Measurements from ENCODE around the gene CHSY1.

Gene CHSY1

GRCh38 chr15:101283931-101284330 is 32.1 kb upstream of the CHSY1 start:
- Histone ChIP-seq H3K4me2 (ENCODE audit: low read length) (no peak overlapping the region), H3K36me3 (ENCODE audit: insufficient read depth, low read length) (peaks cover 75% of the 10 kb centered on the region), H3K9ac (ENCODE audit: low read depth, low read length) (no peak overlapping the region), H3K4me3 (ENCODE audit: low read length) (no peak overlapping the region), H3K27me3 (ENCODE audit: control insufficient read depth, insufficient read depth, low read length) (no peaks in the 10 kb centered on the region), H3K9me3 (replicated peaks; ENCODE audit: low read length) (no peaks in the 10 kb centered on the region), H3K4me1 (ENCODE audit: control insufficient read depth, insufficient read depth, low read length) (no peaks in the 10 kb centered on the region)

- H3K9me3 ChIP-seq (replicated peaks; ENCODE audit: low read length): no peaks in the 10 kb centered on the region
- peaks cover 11% of the 10 kb centered on the region for H3K4me1 ChIP-seq (ENCODE audit: control insufficient read depth, insufficient read depth, low read length)
- H3K36me3 ChIP-seq (ENCODE audit: insufficient read depth, low read length): peaks cover 52% of the 10 kb centered on the region
- H3K4me2 ChIP-seq (ENCODE audit: low read length): no peak overlapping the region
- no peaks in the 10 kb centered on the region for H3K27me3 ChIP-seq (ENCODE audit: control insufficient read depth, insufficient read depth, low read length)
- H3K9ac ChIP-seq (ENCODE audit: low read depth, low read length): no peak overlapping the region
- no peak overlapping the region for H3K4me3 ChIP-seq (ENCODE audit: low read length)
Measured at GRCh38 chr15:101280007-101280406, 28.2 kb upstream of the CHSY1 start.

DNA sequence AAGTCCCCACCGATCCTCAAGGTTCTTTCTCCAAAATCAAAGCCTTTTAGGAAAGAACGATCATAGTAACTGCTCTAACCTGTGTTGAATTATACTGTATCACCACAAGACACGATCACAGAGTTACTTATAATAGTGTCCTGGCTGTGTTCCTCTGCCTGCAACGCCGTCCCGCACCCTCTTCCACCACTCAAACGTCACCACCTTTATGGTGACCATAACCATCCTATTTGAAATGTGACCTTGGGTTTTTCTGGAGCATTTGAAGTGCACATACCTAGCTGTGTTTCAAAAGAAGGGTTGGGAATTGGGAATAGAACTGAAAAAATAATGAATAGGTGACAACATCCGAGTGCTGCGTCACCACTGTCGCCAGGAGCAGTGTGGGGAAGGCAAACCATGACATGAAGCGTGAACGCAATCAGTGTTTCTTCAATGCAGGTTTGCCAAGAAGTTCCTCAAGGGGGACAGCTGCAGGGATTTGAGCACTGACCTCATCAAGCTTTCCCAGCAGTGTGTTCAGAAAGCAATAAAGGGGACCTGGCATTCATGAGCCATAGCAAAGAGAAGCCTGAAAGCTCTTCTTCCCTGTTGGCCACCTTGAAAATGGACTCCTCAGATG is 26.2 kb upstream of the CHSY1 start:
- H3K4me1 ChIP-seq (ENCODE audit: control insufficient read depth, insufficient read depth, low read length): peaks cover 11% of the 10 kb centered on the region
- H3K9ac ChIP-seq (ENCODE audit: low read depth, low read length): peak overlapping the region; percentile 66
- no peaks in the 10 kb centered on the region for H3K9me3 ChIP-seq (replicated peaks; ENCODE audit: low read length)
- peaks cover 57% of the 10 kb centered on the region for H3K36me3 ChIP-seq (ENCODE audit: insufficient read depth, low read length)
- peak overlapping the region; percentile 79 for H3K4me2 ChIP-seq (ENCODE audit: low read length)
- peak overlapping the region; percentile 83 for H3K4me3 ChIP-seq (ENCODE audit: low read length)
- no peaks in the 10 kb centered on the region for H3K27me3 ChIP-seq (ENCODE audit: control insufficient read depth, insufficient read depth, low read length)

- Histone ChIP-seq H3K27me3 (ENCODE audit: control insufficient read depth, insufficient read depth, low read length) (no peaks in the 10 kb centered on the region), H3K4me1 (ENCODE audit: control insufficient read depth, insufficient read depth, low read length) (peaks cover 11% of the 10 kb centered on the region), H3K36me3 (ENCODE audit: insufficient read depth, low read length) (peaks cover 58% of the 10 kb centered on the region), H3K4me2 (ENCODE audit: low read length) (peak within 1 kb of the TSS; percentile 79), H3K9ac (ENCODE audit: low read depth, low read length) (peak within 1 kb of the TSS; percentile 92), H3K9me3 (replicated peaks; ENCODE audit: low read length) (no peaks in the 10 kb centered on the region), H3K4me3 (ENCODE audit: low read length) (peak within 1 kb of the TSS; percentile 83)
Measured at GRCh38 chr15:101277038-101277822, 25.4 kb upstream of the CHSY1 start, which contains the start of gene SELENOS. SELENOS (minus strand) TSS chr15:101277485; CDS start chr15:101277417, 68 bp downstream.

DNA sequence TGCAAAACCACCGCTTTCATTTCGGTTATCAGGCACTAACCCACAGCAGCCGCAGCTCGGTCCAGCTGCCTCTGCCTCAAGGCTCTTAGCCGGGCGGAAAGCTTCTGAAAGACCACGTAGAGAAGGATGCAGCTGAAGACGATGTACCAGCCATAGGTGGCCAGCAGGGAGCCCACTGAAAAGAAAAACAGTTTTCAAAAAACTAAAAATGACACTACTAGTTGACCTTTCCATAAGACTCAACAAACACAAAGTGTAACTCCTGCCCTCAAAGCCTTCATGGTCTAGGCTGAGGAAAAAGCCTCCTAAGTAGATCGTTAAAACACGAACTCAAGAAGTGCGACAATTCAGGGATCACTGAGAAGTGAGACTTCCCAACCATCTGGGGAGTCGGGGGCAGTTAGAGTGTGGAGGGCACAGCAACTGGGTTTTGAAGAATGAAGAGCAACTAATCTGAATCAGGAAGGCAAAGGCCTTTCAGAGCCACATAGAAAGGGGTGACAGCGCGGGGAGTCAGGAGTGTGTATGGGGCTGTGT is 24.7 kb upstream of the CHSY1 start:
- H3K4me2 ChIP-seq (ENCODE audit: low read length): peak overlapping the region; percentile 79
- peak overlapping the region; percentile 83 for H3K4me3 ChIP-seq (ENCODE audit: low read length)
- peaks cover 11% of the 10 kb centered on the region for H3K4me1 ChIP-seq (ENCODE audit: control insufficient read depth, insufficient read depth, low read length)
- H3K36me3 ChIP-seq (ENCODE audit: insufficient read depth, low read length): peaks cover 58% of the 10 kb centered on the region
- no peaks in the 10 kb centered on the region for H3K27me3 ChIP-seq (ENCODE audit: control insufficient read depth, insufficient read depth, low read length)
- peak overlapping the region; percentile 92 for H3K9ac ChIP-seq (ENCODE audit: low read depth, low read length)
- H3K9me3 ChIP-seq (replicated peaks; ENCODE audit: low read length): no peaks in the 10 kb centered on the region

GRCh38 chr15:101275018-101275417 is 23.2 kb upstream of the CHSY1 start:
- Histone ChIP-seq H3K4me1 (ENCODE audit: control insufficient read depth, insufficient read depth, low read length) (peaks cover 11% of the 10 kb centered on the region), H3K9ac (ENCODE audit: low read depth, low read length) (no peak overlapping the region), H3K27me3 (ENCODE audit: control insufficient read depth, insufficient read depth, low read length) (no peaks in the 10 kb centered on the region), H3K4me3 (ENCODE audit: low read length) (no peak overlapping the region), H3K4me2 (ENCODE audit: low read length) (no peak overlapping the region), H3K36me3 (ENCODE audit: insufficient read depth, low read length) (peaks cover 62% of the 10 kb centered on the region), H3K9me3 (replicated peaks; ENCODE audit: low read length) (no peaks in the 10 kb centered on the region)

GRCh38 chr15:101273534-101273933 is 21.7 kb upstream of the CHSY1 start:
- H3K4me1 ChIP-seq (ENCODE audit: control insufficient read depth, insufficient read depth, low read length): peaks cover 15% of the 10 kb centered on the region
- no peak overlapping the region for H3K4me3 ChIP-seq (ENCODE audit: low read length)
- no peaks in the 10 kb centered on the region for H3K9me3 ChIP-seq (replicated peaks; ENCODE audit: low read length)
- H3K9ac ChIP-seq (ENCODE audit: low read depth, low read length): no peak overlapping the region
- H3K36me3 ChIP-seq (ENCODE audit: insufficient read depth, low read length): peaks cover 73% of the 10 kb centered on the region
- no peaks in the 10 kb centered on the region for H3K27me3 ChIP-seq (ENCODE audit: control insufficient read depth, insufficient read depth, low read length)
- H3K4me2 ChIP-seq (ENCODE audit: low read length): no peak overlapping the region

DNA sequence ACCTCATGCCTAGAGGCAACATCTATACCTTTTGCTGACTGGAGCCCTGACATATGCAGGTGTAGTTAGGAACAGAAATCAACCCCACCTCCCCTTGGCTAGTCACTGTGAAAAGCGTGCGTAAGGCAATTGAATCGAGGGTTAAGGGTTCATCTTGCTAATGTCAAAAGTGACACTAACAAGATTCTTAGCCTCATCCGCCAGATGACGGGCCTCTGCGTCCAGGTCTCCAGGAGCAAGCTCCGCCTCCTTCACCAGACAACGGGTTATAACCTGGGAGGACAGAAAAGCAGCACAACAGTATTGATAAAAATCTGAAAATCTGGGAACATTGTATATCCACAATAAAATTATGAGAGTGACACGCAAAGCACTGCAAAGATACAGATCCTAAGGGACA is 20.7 kb upstream of the CHSY1 start:
- no peaks in the 10 kb centered on the region for H3K27me3 ChIP-seq (ENCODE audit: control insufficient read depth, insufficient read depth, low read length)
- H3K36me3 ChIP-seq (ENCODE audit: insufficient read depth, low read length): peaks cover 73% of the 10 kb centered on the region

GRCh38 chr15:101269479-101270223 is 17.8 kb upstream of the CHSY1 start:
- Histone ChIP-seq H3K36me3 (ENCODE audit: insufficient read depth, low read length) (peaks cover 60% of the 10 kb centered on the region), H3K9ac (ENCODE audit: low read depth, low read length) (no peak overlapping the region), H3K4me2 (ENCODE audit: low read length) (no peak overlapping the region), H3K27me3 (ENCODE audit: control insufficient read depth, insufficient read depth, low read length) (no peaks in the 10 kb centered on the region), H3K4me1 (ENCODE audit: control insufficient read depth, insufficient read depth, low read length) (peaks cover 32% of the 10 kb centered on the region), H3K4me3 (ENCODE audit: low read length) (no peak overlapping the region), H3K9me3 (replicated peaks; ENCODE audit: low read length) (no peaks in the 10 kb centered on the region)

More for the DNA sequence above, 20.7 kb upstream of the CHSY1 start:
- Histone ChIP-seq H3K4me3 (ENCODE audit: low read length) (no peak overlapping the region), H3K9me3 (replicated peaks; ENCODE audit: low read length) (no peaks in the 10 kb centered on the region), H3K4me1 (ENCODE audit: control insufficient read depth, insufficient read depth, low read length) (peaks cover 13% of the 10 kb centered on the region), H3K4me2 (ENCODE audit: low read length) (no peak overlapping the region), H3K9ac (ENCODE audit: low read depth, low read length) (no peak overlapping the region)

GRCh38 chr15:101267320-101268104 is 15.7 kb upstream of the CHSY1 start:
- peak overlapping the region; percentile 71 for H3K4me2 ChIP-seq (ENCODE audit: low read length)
- H3K27me3 ChIP-seq (ENCODE audit: control insufficient read depth, insufficient read depth, low read length): no peaks in the 10 kb centered on the region
- H3K9ac ChIP-seq (ENCODE audit: low read depth, low read length): peak overlapping the region; percentile 63
- H3K9me3 ChIP-seq (replicated peaks; ENCODE audit: low read length): no peaks in the 10 kb centered on the region
- H3K36me3 ChIP-seq (ENCODE audit: insufficient read depth, low read length): peaks cover 38% of the 10 kb centered on the region
- H3K4me3 ChIP-seq (ENCODE audit: low read length): peak overlapping the region; percentile 11
- H3K4me1 ChIP-seq (ENCODE audit: control insufficient read depth, insufficient read depth, low read length): peaks cover 32% of the 10 kb centered on the region
